HepG2 (cell line): ENCODE measurements around the gene CGNL1.

Experiments
- CREB1 ChIP-seq, 2 experiments: fragments of 450-650 bp in 1 of 2; IDR thresholded peaks; 2 replicates each; pipeline ENCODE4 v1.6.1; 2016 to 2017; ENCODE audit warnings: control low read depth in 1 of 2, mild to moderate bottlenecking in 1 of 2, missing compliant biosample characterization in 1 of 2, missing genetic modification characterization in 1 of 2
- KLF16 ChIP-seq, 2 experiments: sonication (generic) in 1 of 2; formaldehyde crosslinking in 1 of 2; IDR thresholded peaks; 2 replicates each; pipeline versions ENCODE4 v1.6.1 to v1.8.0; 2016 to 2023; ENCODE audit warnings: missing genetic modification reagents in 2 of 2, missing compliant biosample characterization in 1 of 2
- ZNF891 ChIP-seq: sonication (generic); formaldehyde crosslinking; IDR thresholded peaks from 2 replicates; pipeline ENCODE4 v1.5.0; 2020; ENCODE audit warnings: mild to moderate bottlenecking, missing genetic modification reagents

- no peak for TF ChIP-seq ZNF891 (CRISPR knock-in tag)
- TF ChIP-seq KLF16 (CRISPR knock-in tag; IDR thresholded peaks at IDR 0.05): no peak
- TF ChIP-seq CREB1 (IDR thresholded peaks at IDR 0.05): no peak
- TF ChIP-seq CREB1 (CRISPR knock-in tag; IDR thresholded peaks at IDR 0.05): no peak
These were observed 140.8 kb downstream of the CGNL1 start for GRCh38 chr15:57517030-57517671.
